ENCODE data around the gene DEPP1. TPM values are rescaled to one million over a fixed set of nuclear protein-coding genes. Genes with fewer than 3 reads are reported as not detected.

Gene DEPP1
- total RNA-seq, 1 experiment from 2014 or later: 0.64 TPM

GRCh38 chr10:44935201-44935965 is 43.2 kb downstream of the DEPP1 start:
- no peak for DNase-seq (ENCODE audit: extremely low read depth, low read depth)

GRCh38 chr10:44934416-44935200 is 44.0 kb downstream of the DEPP1 start:
- no peak for DNase-seq (ENCODE audit: extremely low read depth, low read depth)

DNA sequence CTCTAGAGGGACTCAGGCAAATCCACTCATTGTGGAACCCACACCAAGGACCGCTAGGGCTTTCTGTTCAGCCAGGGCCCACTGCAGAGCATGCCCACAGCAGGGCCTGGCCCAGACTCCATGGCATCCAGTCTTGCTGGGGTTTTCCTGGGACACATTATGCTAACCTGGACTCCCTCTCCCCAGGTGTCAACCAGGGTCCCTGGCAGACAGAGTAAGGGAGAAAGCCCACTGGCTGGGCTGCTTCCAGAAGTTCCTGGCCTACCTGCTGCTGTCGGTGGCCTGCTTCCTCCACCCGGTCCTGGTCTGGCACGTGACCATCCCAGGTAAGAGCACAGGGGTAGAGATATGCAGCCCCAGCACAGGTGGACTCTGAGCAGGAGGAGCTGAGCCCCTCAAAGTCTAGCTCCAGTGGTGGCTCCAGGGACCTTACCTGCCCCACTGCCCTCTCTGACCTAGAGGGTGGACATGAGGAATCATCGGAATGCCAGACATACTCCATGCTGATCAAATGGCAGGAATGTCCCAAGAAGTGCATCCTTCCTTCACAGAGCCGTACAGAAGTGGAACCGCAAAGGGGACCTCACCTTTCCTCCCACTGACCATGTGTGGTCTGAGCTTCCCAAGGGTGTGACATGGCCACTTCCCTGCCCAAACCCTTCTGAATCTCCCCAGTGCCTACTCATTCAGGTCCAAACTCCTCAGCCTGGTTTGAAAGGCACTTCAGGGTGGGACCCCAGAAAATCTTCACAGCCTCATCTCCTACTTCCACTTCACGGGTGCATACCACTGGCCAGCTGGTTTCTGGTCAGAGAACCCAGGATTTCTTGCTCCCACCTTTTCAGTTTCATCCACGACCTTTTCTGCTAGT is 44.9 kb downstream of the DEPP1 start:
- no peak for DNase-seq (ENCODE audit: extremely low read depth, low read depth)

DNA sequence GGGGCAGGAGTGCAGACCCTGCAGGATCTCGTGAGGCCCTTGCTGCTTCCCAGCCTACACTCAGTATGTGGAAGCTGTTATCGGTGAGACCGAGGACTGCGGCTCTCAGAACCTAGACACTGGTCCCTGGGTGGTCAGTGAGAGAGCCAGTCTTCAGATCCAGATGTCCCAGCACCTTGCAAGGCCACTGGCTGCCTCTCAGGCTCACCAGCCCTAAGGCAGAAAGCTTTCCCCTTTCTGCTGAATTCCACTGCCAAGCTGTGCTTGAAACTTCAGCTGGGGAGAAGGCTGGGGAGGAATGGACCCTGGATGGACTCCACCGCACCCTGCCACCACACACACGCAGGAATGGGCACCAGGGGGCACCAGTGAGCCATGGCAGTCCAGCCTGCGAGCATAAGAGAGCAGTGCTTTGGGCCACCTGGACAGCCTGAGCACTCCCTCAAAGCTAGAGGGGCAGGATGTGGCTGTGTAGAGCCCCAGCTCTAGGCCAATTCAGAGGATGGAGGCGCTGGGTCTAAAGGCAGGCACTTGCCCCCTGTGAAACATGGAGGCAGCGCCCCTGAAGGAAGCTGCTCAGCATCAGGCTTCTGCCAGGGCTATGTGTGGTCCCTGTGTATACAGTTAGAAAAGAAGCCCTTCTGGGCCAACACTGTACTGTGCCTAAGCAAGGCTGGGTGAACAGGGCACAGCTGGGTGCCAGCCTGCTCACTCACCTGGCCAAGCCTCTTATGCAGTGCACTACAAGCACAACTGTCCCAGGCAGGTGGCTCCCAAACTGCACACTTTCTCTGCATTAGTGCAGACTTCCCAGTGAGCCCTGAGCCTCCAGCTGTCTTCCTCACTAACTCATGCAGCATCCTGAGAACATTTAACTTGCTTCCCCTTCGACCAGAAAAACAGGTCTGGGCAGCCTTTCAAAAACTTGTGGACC is 45.8 kb downstream of the DEPP1 start:
- DNase-seq (ENCODE audit: extremely low read depth, low read depth): peak; percentile 63

DNA sequence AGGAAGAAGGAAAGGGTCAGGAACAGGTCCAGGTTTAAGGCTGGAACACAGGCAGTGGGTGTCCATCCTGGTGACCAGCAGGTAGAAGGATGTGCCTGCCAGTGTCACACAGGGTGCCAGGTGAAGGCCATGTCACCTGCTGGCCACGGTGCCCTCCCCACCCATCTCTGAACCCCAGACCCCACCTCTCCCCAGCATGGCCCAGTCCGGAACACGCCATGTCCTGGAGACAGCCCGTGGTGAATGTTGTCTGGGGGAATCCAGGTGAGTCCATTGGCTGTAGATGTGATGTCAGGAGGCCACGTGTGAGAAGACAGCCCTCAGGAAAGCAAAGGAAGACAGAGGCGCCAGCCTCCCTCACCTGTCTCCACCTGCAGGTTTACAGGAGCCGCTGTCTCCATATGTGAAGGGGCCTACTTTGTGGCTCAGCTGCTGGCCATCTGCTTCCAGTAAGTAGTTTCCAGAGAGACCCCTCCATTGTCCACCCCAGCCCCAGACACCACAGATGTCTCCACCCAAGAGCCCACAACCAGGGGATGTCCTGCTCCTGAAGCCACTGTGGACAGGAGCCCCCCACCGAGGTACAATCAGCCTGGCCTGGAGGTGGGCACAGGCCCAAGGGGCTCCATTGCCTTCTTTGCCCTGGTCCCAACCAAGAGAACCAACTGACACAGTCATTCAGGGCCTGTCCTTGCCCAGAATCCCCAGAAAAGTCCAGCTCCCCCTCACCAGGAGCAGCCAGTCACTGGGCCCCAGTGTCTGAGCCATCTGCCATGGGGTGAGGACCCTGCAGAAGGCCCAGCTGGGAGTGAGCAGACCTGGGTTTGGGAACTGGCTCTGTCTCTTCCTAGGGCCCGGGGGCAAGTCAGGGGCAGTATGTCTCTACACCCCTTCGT is 46.7 kb downstream of the DEPP1 start:
- no peak for DNase-seq (ENCODE audit: extremely low read depth, low read depth)

GRCh38 chr10:44930904-44931620 is 47.5 kb downstream of the DEPP1 start:
- no peak for DNase-seq (ENCODE audit: extremely low read depth, low read depth)

GRCh38 chr10:44929356-44930255 is 49.0 kb downstream of the DEPP1 start:
- no peak for DNase-seq (ENCODE audit: extremely low read depth, low read depth)

DNA sequence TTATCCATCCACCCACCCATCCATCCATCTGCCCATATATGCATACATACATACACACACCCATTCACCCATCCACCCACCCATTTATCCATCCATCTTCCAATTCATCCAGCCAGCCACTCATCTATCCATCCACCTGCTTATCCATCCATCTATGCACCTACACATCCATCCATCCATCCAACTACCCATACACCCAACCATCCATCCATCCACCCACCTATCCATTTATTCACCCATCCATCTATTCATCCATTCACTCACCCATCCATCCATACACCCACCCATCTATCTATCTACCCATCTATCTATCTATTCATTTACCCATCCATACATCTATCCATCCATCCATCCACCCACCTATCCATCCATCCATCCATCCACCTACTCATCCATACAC is 50.1 kb downstream of the DEPP1 start:
- no peak for DNase-seq (ENCODE audit: extremely low read depth, low read depth)

- DNase-seq (ENCODE audit: extremely low read depth, low read depth): no peak
These were observed 51.3 kb downstream of the DEPP1 start for GRCh38 chr10:44927352-44927751.

GRCh38 chr10:44926751-44927351 is 51.8 kb downstream of the DEPP1 start:
- DNase-seq (ENCODE audit: extremely low read depth, low read depth): no peak

Other genes starting within 250 kb of the DEPP1 start
- not detected in 2 replicates for gene TMEM72, start 67.5 kb downstream of the DEPP1 start, total RNA-seq (2014; rRNA removed; shearing (Covaris generic))
- gene RASSF4, start 19.0 kb downstream of the DEPP1 start, total RNA-seq (2014; rRNA removed; shearing (Covaris generic)): 0.63 and 0.94 TPM in 2 replicates
- 1.1 and 1.3 TPM in 2 replicates for gene ZNF22, start 22.1 kb upstream of the DEPP1 start, total RNA-seq (2014; rRNA removed; shearing (Covaris generic))